HG03103 (cell line): ENCODE results near the gene TCEA3.
"Not testable (repeated sequence)": the region's sequence is repeated elsewhere in the genome, so short reads cannot be mapped to it uniquely, and the experiment has no call there.

Source experiments
- ATAC-seq: cut with Tn5 transposase; IDR thresholded peaks from one replicate; pipeline ENCODE4 v1.9.1; 2021; ENCODE audit warnings: low read depth; ENCODE audit not compliant: unreplicated experiment

TCEA3 gene

DNA sequence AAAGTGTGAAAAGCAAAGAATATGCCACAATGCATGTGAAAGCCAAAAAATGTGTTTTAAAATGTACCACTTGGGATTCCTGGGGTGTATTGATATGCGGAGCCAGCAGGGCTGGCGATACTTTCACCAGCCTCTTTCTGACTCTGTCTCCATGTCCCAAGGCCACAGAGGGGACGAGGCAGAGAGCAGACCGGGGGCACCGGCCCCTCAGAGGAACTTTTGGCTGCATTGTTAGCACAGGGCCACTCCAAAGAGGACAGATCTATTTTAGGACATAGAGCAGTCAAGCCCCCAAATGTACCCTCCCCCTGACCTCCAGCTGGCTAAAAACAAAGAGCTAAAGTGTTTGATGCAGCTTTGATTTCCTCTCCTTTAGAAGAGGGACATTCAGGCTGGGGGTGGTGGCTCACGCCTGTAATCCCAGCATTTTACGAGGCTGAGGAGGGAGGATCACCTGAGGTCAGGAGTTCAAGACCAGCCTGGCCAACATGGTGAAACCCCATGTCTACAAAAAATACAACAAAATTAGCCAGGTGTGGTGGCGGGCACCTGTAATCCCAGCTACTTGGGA lies 29.3 kb downstream of the TCEA3 start:
- no peak for ATAC-seq

DNA sequence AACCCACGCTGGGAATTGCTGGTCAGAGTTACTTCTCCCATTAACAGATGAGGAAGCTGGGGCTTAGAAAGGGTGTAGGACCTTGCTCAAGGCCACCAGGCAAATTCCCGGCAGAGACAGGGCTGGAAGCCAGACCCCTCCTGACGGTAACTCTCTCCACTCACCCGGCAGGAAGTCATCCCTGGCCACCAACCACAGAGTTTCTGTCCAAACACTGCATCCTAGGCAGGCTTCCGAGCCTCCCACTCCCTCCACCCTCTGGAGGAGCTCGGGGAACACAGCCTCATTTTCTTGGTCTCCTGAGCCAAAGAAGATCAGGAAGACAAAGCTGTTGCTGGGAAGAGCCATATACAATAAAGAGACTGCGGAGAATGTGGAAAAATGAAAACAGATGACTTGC lies 29.9 kb downstream of the TCEA3 start:
- ATAC-seq: no peak

DNA sequence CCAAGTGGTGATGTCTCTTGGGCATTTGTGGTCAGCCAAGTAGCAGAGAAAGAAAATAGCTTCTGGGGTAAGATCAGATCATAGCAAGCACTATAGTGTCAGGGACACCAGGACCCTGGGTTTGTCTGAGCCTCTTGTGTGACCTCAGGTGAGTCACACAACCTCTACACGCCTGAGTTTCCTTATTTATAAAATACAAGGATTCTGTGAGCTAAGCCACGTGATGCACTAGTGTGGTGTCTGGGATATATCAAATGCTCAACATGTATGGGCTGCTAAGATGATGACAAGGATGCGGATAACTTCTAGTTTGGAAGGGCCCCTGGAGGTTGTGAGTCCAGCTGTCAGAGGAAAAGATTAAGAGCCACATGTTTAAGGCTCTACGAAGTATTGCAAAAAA lies 30.4 kb downstream of the TCEA3 start:
- ATAC-seq: no peak

DNA sequence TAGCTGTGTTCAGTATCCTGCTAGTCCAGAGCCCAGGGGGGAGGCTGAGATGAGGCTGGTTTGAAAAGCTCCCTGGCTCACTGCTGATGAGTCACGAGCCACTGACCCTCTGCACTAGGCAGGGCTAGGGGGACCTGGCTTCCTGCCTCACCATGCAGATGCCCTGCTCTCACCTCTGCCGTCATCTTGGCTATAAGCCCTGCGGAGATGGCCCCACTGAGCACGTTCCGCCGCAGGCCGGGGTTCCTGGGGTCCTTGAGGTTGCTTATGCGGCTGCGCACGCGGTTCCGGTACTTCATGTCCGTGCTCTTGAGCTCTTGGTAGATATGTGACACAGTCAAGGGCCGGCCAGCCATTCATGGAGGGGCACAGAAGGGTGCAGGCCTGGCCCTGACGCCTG lies 30.8 kb downstream of the TCEA3 start:
- no peak for ATAC-seq

DNA sequence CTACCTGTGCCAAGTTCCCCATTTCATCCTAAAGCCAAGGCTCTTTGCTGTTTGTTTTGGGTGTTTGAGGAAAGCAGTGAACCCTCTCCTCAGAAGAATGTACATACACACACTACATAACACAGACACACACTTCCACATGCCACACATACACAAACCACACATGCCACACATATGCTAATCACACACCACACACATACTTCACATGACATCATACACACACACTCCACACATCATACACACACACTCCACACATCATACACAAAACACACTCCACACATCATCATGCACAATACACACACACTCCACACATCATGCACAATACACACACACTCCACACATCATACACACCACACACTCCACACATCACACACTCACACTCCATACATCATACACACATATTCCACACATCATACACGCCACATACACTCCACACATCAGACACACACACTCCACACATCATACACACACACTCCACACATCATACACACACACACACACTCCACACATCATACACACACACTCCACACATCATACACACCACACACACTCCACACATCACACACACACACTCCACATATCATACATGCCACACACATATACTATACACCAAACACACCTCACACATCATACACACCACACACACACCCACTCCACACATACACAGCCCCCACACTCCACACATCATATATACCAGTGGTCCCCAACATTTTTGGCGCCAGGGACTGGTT lies 32.3 kb downstream of the TCEA3 start:
- no peak for ATAC-seq

DNA sequence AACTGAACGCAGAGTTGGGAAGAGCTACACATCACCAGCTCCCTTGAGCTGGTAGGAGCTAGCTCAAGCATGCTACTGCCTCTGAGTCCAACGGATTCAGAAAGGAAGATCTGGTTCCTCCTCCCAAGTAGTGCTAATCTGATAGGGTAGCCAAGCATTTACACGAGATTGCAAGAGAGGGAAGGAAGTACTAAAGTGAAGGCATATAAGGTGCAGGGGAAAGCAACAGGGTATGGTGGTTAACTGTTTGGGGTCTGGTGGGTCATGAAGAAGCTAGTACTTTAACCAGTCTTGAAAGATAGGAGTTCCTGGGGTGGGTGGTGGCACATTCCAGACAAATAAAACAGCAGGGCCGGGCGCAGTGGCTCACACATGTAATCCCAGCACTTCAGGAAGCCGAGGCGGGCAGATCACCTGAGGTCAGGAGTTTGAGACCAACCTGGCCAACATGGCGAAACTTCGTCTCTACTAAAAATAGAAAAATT lies 34.7 kb downstream of the TCEA3 start:
- no peak for ATAC-seq

DNA sequence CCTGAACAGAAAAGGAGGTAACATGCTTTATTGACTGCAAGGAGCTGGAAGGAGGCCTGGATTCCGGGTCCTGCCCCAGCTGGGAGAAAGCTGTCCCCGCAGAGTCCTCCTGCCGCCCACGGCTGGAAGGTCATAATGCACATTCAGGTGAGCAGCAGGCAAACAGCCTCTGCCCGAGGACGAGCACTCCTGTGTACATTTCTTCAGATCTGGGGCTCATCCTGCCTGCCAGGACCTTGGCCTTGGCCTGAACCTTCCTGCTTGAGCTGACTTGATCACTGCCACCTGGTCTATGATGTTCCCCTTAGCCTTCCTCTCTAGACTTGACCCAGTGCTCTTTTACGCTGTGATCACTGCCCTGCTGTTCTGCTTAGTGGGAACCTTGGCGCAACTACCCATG lies 37.1 kb downstream of the TCEA3 start:
- ATAC-seq: no peak

DNA sequence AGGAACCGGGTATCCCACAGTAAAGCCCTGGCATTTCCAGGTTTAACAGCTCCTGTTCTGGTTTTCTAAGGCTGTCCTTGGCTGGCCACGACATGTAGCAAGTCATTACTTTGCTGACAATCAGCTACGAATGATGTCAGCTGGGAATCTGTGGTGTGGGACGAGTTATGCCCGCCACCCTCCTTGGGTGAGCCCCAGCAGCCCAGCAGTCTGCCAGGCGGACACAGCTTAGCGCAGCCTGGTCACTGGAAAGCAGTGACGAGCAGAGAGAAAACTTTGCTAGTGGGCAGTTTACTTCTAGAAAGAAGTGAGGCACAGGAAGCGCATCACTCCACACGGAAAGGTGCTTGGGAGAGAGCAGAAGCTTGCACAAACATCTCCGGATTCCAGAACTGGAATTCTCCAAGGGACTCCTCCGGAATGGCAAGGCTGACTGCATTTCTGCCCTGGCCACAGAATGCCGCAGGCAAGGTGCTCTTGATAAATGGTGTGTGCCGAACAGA lies 39.4 kb downstream of the TCEA3 start:
- no peak for ATAC-seq

DNA sequence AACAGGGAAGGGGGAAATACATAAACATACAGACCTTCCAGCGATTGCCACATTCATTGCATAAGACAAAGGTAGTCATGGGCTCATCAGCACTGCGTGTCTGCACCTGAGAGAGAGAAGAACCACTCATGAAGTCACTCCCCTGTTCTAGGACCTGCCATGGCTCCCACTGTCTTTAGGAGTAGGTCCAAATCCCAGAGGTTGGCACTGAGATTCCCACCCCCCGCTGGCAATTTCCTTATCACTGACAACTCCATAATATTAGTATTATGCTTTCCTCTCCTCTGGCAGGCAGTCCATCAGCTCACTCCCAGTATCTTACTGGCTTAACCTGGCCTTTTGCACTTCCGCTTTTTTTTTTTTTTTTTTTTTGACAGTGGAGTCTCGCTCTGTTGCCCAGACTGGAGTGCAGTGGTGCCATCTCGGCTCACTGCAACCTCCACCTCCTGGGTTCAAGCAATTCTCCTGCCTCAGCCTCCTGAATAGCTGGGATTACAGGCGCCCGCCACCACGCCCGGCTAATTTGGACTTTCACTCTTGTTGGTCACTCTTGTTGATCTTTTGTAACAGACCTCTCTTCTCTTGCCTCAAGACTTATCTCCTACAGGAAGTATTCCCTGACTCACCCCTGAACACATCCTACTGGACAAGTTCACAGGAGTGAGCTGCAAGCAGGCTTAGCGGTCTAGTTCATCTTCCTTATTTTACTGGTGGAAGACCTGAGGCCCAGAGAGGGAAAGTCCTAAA lies 40.1 kb downstream of the TCEA3 start:
- no peak for ATAC-seq

DNA sequence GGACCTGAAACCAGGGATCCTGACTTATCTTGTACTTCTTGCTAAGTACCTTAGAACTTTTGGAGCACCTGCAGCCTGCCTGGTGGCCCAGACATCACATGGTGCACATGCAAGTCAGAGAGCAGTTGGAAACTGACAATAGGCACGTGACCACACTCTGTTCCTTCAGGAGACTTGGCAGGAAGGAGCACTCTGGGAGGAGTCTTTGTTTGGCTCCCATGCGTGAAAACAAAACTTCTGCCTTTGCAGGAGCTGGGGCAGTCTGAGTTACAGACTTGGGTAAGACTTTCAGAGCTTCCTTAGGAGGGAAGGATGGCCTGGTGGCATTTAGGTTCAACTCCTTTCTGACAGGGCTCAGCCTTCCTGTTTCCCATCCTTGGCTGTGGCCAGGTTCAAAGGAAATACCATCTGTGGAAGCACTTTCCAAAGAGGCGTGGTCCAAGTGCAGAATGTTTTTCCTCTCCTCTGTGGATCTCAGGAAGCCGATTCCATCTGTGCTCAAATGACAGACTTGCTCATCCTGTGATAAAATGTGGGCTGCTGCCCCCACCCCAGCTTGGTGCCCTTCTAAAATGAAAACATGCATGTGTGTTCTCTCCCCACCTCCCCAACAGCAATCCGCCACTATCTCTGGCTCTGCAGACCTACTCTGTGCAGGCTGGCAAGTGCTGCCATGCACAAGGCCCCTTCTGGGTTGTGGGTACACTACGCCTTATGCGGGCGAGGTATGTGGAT lies 40.8 kb downstream of the TCEA3 start:
- no peak for ATAC-seq

DNA sequence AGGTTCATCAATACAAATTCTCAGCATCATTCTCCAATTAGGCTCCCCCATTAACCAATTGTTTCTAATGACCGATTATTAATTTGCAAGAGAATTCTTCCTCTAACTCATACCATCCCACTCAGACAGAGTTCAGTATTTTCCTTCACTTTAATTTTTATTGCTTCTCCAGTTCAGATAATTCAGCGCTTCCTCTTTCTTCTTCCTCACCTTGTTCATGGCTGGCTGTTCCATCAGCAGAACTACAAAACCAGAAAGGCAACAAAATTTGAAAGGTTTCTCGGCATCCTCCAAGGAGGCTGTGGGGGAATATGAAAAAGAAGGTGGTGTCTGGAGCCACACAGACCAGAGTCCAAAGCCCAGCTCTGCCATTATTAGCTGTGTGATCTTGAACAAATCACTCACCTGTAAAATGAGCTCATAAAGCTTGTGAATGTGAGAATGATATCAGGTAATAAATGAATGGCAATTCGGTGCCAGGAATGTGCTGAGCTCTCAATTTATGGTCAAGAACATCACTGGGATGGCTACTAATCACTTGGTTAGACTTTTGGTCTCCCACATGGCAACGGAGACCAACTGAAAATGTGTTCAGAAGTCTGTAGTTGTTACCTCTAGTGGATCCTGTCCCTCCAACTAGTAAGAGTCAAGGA lies 43.2 kb downstream of the TCEA3 start:
- ATAC-seq: no peak

DNA sequence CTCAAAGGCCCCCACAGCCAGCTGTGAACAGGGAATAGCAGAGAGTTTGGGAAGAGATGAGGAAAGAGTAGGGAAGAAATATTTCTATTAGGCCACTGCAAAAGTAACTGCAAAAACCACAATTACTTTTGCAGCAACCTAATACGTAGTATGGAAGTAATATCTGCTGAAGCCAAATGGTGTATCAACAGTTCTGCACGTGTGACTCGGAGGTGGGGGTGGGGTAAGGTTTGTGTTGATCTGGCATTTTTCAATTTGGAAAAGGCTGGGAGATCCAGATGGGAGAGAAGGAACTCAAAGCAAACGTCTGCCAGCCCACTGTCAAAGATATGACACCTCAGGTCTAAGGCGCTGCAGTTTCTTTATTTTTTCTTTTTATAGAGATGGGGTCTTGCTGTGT lies 43.8 kb downstream of the TCEA3 start:
- ATAC-seq: no peak

DNA sequence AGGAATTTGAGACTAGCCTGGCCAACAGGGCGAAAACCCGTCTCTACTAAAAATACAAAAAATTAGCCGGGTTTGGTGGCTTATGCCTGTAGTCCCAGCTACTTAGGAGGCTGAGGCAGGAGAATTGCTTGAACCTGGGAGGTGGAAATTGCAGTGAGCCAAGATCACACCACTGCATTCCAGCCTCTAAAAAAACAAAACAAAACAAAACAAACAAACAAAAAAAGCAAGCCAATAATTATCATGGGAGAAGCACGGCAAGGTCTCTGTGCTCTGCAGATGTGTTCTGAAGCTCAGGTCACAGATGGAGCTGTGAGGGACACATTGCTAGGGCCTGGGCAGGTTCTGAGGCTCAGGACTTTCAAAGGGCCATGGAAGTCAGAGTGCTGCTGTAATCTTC lies 44.3 kb downstream of the TCEA3 start:
- ATAC-seq: not testable (repeated sequence)

DNA sequence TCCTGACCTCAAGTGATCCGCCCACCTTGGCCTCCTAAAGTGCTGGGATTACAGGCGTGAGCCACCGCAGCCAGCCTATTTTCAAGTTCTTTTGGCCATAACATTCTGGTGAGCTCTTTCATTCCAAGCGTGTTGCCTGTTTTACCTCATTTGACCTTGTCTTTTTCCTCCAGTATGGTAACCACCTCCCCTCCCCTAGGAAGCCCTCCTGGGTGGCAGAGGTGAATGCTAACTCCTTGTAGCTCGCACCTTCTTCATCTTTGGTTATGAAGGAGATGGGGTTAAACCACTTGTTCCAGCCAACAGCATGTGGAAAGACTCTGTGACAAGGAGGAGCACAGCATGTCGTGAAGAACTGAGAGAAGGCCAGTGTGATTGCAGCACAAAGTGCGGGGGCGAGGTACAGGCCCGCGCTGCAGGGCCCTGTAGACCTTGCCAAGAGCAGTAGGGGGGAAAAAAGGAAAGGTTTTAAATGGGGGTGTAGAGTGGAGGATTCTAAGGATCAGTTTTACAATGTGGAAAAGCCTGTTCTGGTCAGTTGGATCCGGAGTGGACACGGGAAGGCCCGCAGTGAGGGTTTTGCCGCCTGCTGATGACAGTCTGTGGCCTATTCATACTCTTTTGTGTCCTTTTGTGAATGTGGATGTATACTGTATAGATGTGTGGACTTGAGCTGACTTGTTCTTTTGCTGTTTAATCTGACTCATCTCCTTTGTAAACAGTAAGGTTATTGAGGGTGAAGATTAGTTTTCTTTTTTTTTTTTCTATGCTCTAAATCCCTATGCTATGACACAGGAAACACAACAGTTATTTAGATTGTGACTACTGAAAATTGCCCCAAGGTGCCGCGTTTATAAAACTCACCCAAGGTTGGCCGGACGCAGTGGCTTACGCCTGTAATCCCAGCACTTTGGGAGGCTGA lies 47.4 kb downstream of the TCEA3 start:
- no peak for ATAC-seq

DNA sequence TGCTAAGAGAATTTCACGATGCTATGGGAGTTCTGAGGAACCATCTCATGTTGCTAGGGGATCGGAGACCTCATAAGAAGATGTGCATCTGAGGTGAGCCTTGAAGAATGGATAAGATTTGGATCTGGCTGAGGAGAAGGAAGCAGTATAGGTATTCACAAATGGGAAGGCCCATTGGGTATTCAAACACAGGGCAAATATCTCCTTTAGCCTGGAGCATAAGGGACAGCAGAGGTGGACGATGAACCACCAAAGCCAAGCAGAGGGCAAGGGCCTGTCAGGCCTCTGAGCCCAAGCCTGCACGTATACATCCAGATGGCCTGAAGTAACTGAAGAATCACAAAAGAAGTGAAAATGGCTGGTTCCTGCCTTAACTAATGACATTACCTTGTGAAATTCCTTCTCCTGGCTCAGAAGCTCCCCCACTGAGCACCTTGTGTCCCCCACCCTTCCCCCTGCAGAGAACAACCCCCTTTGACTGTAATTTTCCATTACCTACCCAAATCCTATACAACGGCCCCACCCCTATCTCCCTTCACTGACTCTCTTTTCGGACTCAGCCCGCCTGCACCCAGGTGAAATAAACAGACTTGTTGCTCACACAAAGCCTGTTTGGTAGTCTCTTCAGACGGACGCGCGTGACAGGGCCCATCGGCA lies 50.3 kb downstream of the TCEA3 start:
- ATAC-seq: not testable (repeated sequence)

DNA sequence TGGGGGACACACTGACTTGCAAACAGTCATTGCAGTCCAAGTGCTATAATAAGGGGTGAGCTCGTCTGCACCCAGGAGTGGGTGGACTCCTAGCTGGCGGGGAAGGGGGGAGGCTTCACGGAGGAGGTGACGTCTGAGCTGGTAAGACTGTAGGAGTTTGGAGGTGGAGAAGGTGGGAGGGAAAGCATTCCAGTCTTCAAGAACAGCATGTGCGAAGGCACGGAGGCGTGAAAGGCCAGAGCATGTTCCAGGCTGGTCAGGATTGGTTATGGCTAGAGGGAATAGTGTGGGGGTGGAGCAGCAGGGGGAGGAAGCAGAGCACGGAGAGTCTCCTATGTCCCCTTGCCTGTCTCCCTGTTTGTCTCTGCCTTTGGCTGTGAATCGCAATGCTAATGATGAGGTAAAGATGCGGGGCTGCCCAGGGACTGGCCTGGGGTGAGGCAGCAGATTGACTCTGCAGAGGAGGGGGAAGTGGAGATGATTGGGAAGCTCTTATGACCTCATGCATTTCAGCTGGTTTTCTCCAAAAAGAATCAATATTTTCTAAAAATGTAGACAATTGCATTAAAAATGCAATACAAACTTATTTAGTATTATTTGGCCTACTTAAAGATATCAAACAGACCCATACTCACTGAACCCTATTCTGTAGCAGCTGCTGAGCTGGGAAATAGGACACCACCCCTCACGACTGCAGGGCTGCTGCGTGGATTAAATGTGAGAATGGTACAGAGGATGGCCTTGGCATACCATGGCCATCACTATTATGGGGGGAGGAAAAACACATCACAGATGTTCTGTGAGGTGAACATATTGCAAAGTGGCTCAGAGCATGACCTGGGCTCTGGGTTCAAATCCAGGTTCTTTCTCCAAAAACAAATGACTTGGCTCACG lies 52.3 kb downstream of the TCEA3 start:
- no peak for ATAC-seq

DNA sequence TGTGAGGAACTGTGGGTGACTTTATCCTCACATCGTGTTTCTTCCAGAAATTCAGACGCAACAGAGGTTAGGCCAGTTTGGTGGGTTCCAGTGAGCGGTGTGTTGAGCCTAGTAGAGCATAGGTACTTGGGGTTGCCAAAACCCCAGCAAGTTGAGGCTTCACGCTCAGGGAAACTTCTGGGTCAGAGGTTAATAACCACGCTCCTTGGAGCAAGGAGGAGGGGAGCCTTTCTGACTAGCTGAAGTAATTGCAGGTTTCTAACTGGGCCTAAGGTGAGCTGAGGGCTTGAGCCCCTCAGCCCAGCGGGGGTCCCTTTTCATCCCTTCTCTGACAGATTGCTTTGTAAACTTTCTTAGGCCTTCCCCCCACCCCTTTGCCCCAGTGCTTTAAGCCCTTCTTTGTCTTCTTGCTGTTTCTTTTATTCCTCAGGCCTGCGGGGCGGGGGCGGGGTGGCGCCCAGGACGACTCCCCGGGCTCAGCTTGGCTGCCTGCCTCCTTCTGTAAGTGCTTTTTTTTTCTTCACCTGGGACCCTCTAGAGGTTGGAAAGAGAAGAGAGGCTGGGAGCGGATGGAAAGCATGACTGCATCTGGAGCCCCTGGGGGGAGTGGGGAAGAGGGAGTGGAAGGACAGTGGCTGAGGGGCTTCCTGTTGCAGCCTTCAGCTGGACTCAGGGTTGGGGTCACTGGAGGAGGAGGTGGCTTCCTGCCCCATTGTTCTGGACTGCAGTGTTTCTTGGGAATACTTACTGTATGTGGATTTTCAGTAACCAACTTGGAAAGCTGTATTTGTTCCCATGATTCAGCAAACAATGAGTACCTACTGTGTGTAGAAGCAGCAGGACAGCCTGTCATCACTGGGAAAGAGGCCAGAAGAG lies 53.6 kb downstream of the TCEA3 start:
- no peak for ATAC-seq
